Bronchial epithelial cell (primary cell): ENCODE results near the gene CNN3. TPM values are rescaled to one million over a fixed set of nuclear protein-coding genes. Genes with fewer than 3 reads are reported as not detected.

Experiments used
- DNase-seq: peaks from one replicate; pipeline ENCODE4 v3.0.0-alpha.2; 2010; ENCODE audit warnings: low read depth
- FAIRE-seq: peaks from 2 replicates; lab custom pipeline; 2011; peaks lifted over from hg19 to GRCh38; lab: Jason Lieb, UNC
- H3K27me3 ChIP-seq: 2 replicates; pipeline ENCODE4 v1.5.1; 2011; ENCODE audit warnings: low read length; ENCODE audit not compliant: control insufficient read depth, insufficient read depth
- H3K36me3 ChIP-seq: 2 replicates; pipeline ENCODE4 v1.5.1; 2011; ENCODE audit warnings: low read length; ENCODE audit not compliant: control insufficient read depth, insufficient read depth
- H3K4me3 ChIP-seq: 2 replicates; pipeline ENCODE4 v1.5.1; 2011; ENCODE audit warnings: mild to moderate bottlenecking, low read depth, low read length, control low read depth
- total RNA-seq: library from RNA; depleted of rRNA; stranded (reverse); fragments of >200 nt; gene quantifications from 2 replicates; pipeline ENCODE4 v1.2.1, GENCODE V29; 2014
- TF ChIP-seq, protein P1 (sequence below): IDR thresholded peaks from 2 replicates; pipeline ENCODE4 v1.5.1; 2011; ENCODE audit warnings: mild to moderate bottlenecking, moderate library complexity, low read length, control low read depth, inconsistent platforms; ENCODE audit not compliant: insufficient read depth, severe bottlenecking

CNN3 gene
- total RNA-seq, 1 donor from 2014 or later: 33.4 TPM

GRCh38 chr1:94872771-94873495 is 54.0 kb downstream of the CNN3 start:
- H3K36me3 ChIP-seq: no peaks in the 10 kb centered on the region
- H3K27me3 ChIP-seq: no peaks in the 10 kb centered on the region
- no peak for DNase-seq
- no peak for FAIRE-seq
- no peak overlapping the region for H3K4me3 ChIP-seq
- TF ChIP-seq, protein P1, sequence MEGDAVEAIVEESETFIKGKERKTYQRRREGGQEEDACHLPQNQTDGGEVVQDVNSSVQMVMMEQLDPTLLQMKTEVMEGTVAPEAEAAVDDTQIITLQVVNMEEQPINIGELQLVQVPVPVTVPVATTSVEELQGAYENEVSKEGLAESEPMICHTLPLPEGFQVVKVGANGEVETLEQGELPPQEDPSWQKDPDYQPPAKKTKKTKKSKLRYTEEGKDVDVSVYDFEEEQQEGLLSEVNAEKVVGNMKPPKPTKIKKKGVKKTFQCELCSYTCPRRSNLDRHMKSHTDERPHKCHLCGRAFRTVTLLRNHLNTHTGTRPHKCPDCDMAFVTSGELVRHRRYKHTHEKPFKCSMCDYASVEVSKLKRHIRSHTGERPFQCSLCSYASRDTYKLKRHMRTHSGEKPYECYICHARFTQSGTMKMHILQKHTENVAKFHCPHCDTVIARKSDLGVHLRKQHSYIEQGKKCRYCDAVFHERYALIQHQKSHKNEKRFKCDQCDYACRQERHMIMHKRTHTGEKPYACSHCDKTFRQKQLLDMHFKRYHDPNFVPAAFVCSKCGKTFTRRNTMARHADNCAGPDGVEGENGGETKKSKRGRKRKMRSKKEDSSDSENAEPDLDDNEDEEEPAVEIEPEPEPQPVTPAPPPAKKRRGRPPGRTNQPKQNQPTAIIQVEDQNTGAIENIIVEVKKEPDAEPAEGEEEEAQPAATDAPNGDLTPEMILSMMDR: no peak

DNA sequence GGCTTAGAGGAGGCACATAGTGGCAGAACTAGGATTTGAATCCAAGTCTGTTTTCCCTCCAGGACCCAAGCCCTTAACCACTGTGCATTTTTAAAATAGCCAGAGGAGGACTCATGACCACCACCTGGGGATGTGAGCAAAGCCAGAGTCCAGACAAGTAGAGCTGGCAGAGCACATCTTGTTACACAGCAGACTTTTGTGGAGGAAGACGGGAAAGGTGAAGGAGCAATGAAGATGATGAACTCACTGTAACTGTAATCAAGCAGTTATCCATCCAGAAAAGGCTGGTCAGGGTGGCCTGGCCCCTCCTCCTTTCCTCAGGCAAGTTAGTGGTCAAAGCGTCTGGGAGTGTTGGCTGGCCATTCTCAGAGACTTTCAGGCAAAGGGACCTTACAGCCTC is 55.9 kb downstream of the CNN3 start:
- H3K4me3 ChIP-seq: no peak overlapping the region
- DNase-seq (no peak), FAIRE-seq (no peak)
- H3K36me3 ChIP-seq: no peaks in the 10 kb centered on the region
- TF ChIP-seq, protein P1: no peak
- H3K27me3 ChIP-seq: no peaks in the 10 kb centered on the region

DNA sequence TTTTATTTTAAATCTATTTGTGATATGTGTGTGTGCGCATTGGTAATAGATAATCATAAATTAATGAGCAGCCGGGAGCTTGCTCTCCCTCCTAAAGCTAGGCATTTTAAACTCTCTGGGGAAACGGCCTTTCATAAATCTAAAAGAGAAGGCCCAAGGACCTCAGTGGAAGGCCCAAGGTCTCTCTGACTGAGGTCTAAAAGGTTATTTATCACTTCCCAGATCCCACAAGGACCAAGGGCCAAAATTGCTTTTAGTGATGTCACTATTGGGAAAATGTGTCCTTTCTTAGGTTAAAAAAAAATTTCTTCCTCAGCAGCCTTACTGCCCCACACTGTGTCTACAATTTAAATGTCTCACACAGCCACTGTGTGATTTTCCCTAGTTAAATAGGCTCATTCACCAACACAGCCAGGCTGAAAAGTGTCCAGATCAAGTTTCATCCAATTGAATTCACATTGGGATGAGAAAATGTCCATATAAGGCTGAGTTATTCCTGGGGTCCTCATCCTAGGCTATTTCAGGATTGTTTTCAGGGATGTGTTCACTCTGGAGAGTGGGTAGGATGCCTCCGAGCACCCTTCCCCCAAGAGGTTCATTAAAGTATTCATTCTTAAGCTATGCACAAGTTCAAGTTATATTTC is 60.6 kb downstream of the CNN3 start:
- Histone ChIP-seq H3K36me3 (no peaks in the 10 kb centered on the region), H3K27me3 (no peaks in the 10 kb centered on the region), H3K4me3 (no peak overlapping the region)
- no peak for DNase-seq
- TF ChIP-seq, protein P1: no peak
- FAIRE-seq: no peak

- FAIRE-seq: no peak
- Histone ChIP-seq H3K4me3 (no peak overlapping the region), H3K27me3 (no peaks in the 10 kb centered on the region), H3K36me3 (no peaks in the 10 kb centered on the region)
- peak; percentile 22 for DNase-seq
- TF ChIP-seq, protein P1: no peak
These were observed 61.5 kb downstream of the CNN3 start for GRCh38 chr1:94865360-94865759.

- Histone ChIP-seq H3K27me3 (no peaks in the 10 kb centered on the region), H3K36me3 (no peaks in the 10 kb centered on the region), H3K4me3 (no peak overlapping the region)
- DNase-seq: peak; percentile 11
- TF ChIP-seq, protein P1: no peak
- no peak for FAIRE-seq
These were observed 62.1 kb downstream of the CNN3 start for GRCh38 chr1:94864821-94865220.
